Measurements from ENCODE around the gene PAX3.

GRCh38 chr2:222239091-222239490 is 59.7 kb downstream of the PAX3 start:
- TF ChIP-seq CTCF (IDR thresholded peaks at IDR 0.05) (no peak), EZH2 (IDR thresholded peaks at IDR 0.05) (no peak), EZH2phosphoT487 (IDR thresholded peaks at IDR 0.05) (peak; percentile 29)

Measured in neural progenitor cell (in vitro differentiated cells).